Measurements from ENCODE around the gene DCAF15.

Gene DCAF15

GRCh38 chr19:13977803-13978202 is 25.5 kb downstream of the DCAF15 start:
- H2BK120ac ChIP-seq (ENCODE audit: low read depth, low read length) = peak overlapping the region; percentile 74
- peaks cover 5% of the 10 kb centered on the region for H3K79me1 ChIP-seq (replicated peaks; ENCODE audit: low read length, poor library complexity, severe bottlenecking)
- peak overlapping the region in 1 of 2 experiments; percentile 8 for H3K14ac ChIP-seq (ENCODE audit: low read length in 2 of 2)
- peak overlapping the region; percentile 60 for H2AK5ac ChIP-seq (ENCODE audit: low read length, severe bottlenecking)
- no peak for DNase-seq
- no peak overlapping the region for H3K23ac ChIP-seq (ENCODE audit: low read length in 2 of 2)
- no peak overlapping the region for H2BK5ac ChIP-seq (ENCODE audit: low read depth, low read length, poor library complexity, severe bottlenecking)
- no peak overlapping the region for H3K4me3 ChIP-seq (ENCODE audit: insufficient read depth in 1 of 2, low read depth in 1 of 2, low read length in 2 of 2)
- peak overlapping the region; percentile 29 to 80 for H3K4ac ChIP-seq (ENCODE audit: low read depth in 1 of 2, low read length in 2 of 2)
- no peak overlapping the region for H2AFZ ChIP-seq (ENCODE audit: low read depth, low read length)
- no peaks in the 10 kb centered on the region for H3K9me3 ChIP-seq (ENCODE audit: control insufficient read depth, low read length)
- H2BK15ac ChIP-seq (ENCODE audit: low read depth, poor library complexity, severe bottlenecking) = peak overlapping the region; percentile 85
- peaks cover 0 to 8% of the 10 kb centered on the region in 2 experiments for H3K27me3 ChIP-seq (ENCODE audit: control insufficient read depth in 1 of 2, insufficient read depth in 1 of 2, low read length in 2 of 2)
- H3K4me1 ChIP-seq (ENCODE audit: control insufficient read depth, insufficient read depth, low read depth, low read length) = peaks cover 19% of the 10 kb centered on the region
- no peak overlapping the region for H3K4me2 ChIP-seq (ENCODE audit: low read length, poor library complexity, severe bottlenecking)
- H3K36me3 ChIP-seq (ENCODE audit: control insufficient read depth in 1 of 2, insufficient read depth in 2 of 2, low read depth in 1 of 2, low read length in 2 of 2) = peaks cover 20 to 61% of the 10 kb centered on the region in 2 experiments
- WGBS = 90% methylated on average over 11 of the region's 12 CpGs
- H3K9ac ChIP-seq (ENCODE audit: low read length) = no peak overlapping the region
- H4K91ac ChIP-seq (ENCODE audit: low read length) = peak overlapping the region; percentile 95
- peak overlapping the region; percentile 71 to 81 for H3K18ac ChIP-seq (ENCODE audit: low read depth in 1 of 2, low read length in 2 of 2)
- peak overlapping the region; percentile 29 for H3K27ac ChIP-seq (ENCODE audit: low read length, poor library complexity, severe bottlenecking)
- H2BK12ac ChIP-seq (ENCODE audit: low read length in 2 of 2) = peak overlapping the region; percentile 81 to 86
- peak overlapping the region; percentile 90 for H4K8ac ChIP-seq (ENCODE audit: low read length)

- Histone ChIP-seq H3K79me1 (replicated peaks; ENCODE audit: low read length, poor library complexity, severe bottlenecking) (peaks cover 4% of the 10 kb centered on the region), H4K91ac (ENCODE audit: low read length) (peak overlapping the region; percentile 95), H2BK15ac (ENCODE audit: low read depth, poor library complexity, severe bottlenecking) (peak overlapping the region; percentile 85), H3K14ac (ENCODE audit: low read length in 2 of 2) (peak overlapping the region in 1 of 2 experiments; percentile 26), H2BK120ac (ENCODE audit: low read depth, low read length) (peak overlapping the region; percentile 74), H2BK5ac (ENCODE audit: low read depth, low read length, poor library complexity, severe bottlenecking) (no peak overlapping the region), H2BK12ac (ENCODE audit: low read length in 2 of 2) (peak overlapping the region; percentile 37 to 53), H3K9ac (ENCODE audit: low read length) (peak overlapping the region; percentile 29), H3K27ac (ENCODE audit: low read length, poor library complexity, severe bottlenecking) (no peak overlapping the region), H2AK5ac (ENCODE audit: low read length, severe bottlenecking) (no peak overlapping the region), H3K4me2 (ENCODE audit: low read length, poor library complexity, severe bottlenecking) (peak overlapping the region; percentile 83), H3K27me3 (ENCODE audit: control insufficient read depth in 1 of 2, insufficient read depth in 1 of 2, low read length in 2 of 2) (peaks cover 0 to 8% of the 10 kb centered on the region in 2 experiments), H2AFZ (ENCODE audit: low read depth, low read length) (peak overlapping the region; percentile 73), H3K23ac (ENCODE audit: low read length in 2 of 2) (no peak overlapping the region), H3K4me3 (ENCODE audit: insufficient read depth in 1 of 2, low read depth in 1 of 2, low read length in 2 of 2) (peak overlapping the region in 1 of 2 experiments; percentile 54), H3K4ac (ENCODE audit: low read depth in 1 of 2, low read length in 2 of 2) (peak overlapping the region; percentile 65 to 68), H4K8ac (ENCODE audit: low read length) (peak overlapping the region; percentile 95), H3K36me3 (ENCODE audit: control insufficient read depth in 1 of 2, insufficient read depth in 2 of 2, low read depth in 1 of 2, low read length in 2 of 2) (peaks cover 23 to 63% of the 10 kb centered on the region in 2 experiments), H3K9me3 (ENCODE audit: control insufficient read depth, low read length) (no peaks in the 10 kb centered on the region), H3K4me1 (ENCODE audit: control insufficient read depth, insufficient read depth, low read depth, low read length) (peaks cover 18% of the 10 kb centered on the region), H3K18ac (ENCODE audit: low read depth in 1 of 2, low read length in 2 of 2) (peak overlapping the region; percentile 76 to 90)
- WGBS = 4% methylated on average over 56 of the region's 74 CpGs
- peak; percentile 75 for DNase-seq
Observed at GRCh38 chr19:13978351-13979243, 26.3 kb downstream of the DCAF15 start.

- peak; percentile 19 for DNase-seq
- Histone ChIP-seq H2BK15ac (ENCODE audit: low read depth, poor library complexity, severe bottlenecking) (peak overlapping the region; percentile 83), H3K4me3 (ENCODE audit: insufficient read depth in 1 of 2, low read depth in 1 of 2, low read length in 2 of 2) (peak overlapping the region in 1 of 2 experiments; percentile 54), H2AFZ (ENCODE audit: low read depth, low read length) (peak overlapping the region; percentile 37), H4K8ac (ENCODE audit: low read length) (peak overlapping the region; percentile 83), H3K18ac (ENCODE audit: low read depth in 1 of 2, low read length in 2 of 2) (peak overlapping the region; percentile 76 to 90), H3K4ac (ENCODE audit: low read depth in 1 of 2, low read length in 2 of 2) (peak overlapping the region; percentile 35 to 42), H2BK5ac (ENCODE audit: low read depth, low read length, poor library complexity, severe bottlenecking) (no peak overlapping the region), H3K27me3 (ENCODE audit: control insufficient read depth in 1 of 2, insufficient read depth in 1 of 2, low read length in 2 of 2) (peaks cover 0 to 8% of the 10 kb centered on the region in 2 experiments), H3K4me2 (ENCODE audit: low read length, poor library complexity, severe bottlenecking) (peak overlapping the region; percentile 83), H3K36me3 (ENCODE audit: control insufficient read depth in 1 of 2, insufficient read depth in 2 of 2, low read depth in 1 of 2, low read length in 2 of 2) (peaks cover 18 to 63% of the 10 kb centered on the region in 2 experiments), H2BK12ac (ENCODE audit: low read length in 2 of 2) (peak overlapping the region in 1 of 2 experiments; percentile 53), H2BK120ac (ENCODE audit: low read depth, low read length) (peak overlapping the region; percentile 74), H3K14ac (ENCODE audit: low read length in 2 of 2) (peak overlapping the region in 1 of 2 experiments; percentile 91), H4K91ac (ENCODE audit: low read length) (peak overlapping the region; percentile 43), H3K4me1 (ENCODE audit: control insufficient read depth, insufficient read depth, low read depth, low read length) (peaks cover 18% of the 10 kb centered on the region), H3K27ac (ENCODE audit: low read length, poor library complexity, severe bottlenecking) (no peak overlapping the region), H3K9me3 (ENCODE audit: control insufficient read depth, low read length) (no peaks in the 10 kb centered on the region), H3K9ac (ENCODE audit: low read length) (peak overlapping the region; percentile 29), H3K79me1 (replicated peaks; ENCODE audit: low read length, poor library complexity, severe bottlenecking) (peaks cover 4% of the 10 kb centered on the region), H2AK5ac (ENCODE audit: low read length, severe bottlenecking) (no peak overlapping the region), H3K23ac (ENCODE audit: low read length in 2 of 2) (peak overlapping the region in 1 of 2 experiments; percentile 43)
- WGBS = 30% methylated on average over 12 of the region's 12 CpGs
Observed at GRCh38 chr19:13979244-13979615, 26.9 kb downstream of the DCAF15 start.

GRCh38 chr19:13979686-13980085 is 27.4 kb downstream of the DCAF15 start:
- 96% methylated on average over 10 of the region's 12 CpGs for WGBS
- H2BK120ac ChIP-seq (ENCODE audit: low read depth, low read length) = peak overlapping the region; percentile 74

More at GRCh38 chr19:13979686-13980085, 27.4 kb downstream of the DCAF15 start:
- Histone ChIP-seq H3K36me3 (ENCODE audit: control insufficient read depth in 1 of 2, insufficient read depth in 2 of 2, low read depth in 1 of 2, low read length in 2 of 2) (peaks cover 15 to 60% of the 10 kb centered on the region in 2 experiments), H3K4me1 (ENCODE audit: control insufficient read depth, insufficient read depth, low read depth, low read length) (peaks cover 18% of the 10 kb centered on the region), H3K27ac (ENCODE audit: low read length, poor library complexity, severe bottlenecking) (no peak overlapping the region), H3K4ac (ENCODE audit: low read depth in 1 of 2, low read length in 2 of 2) (peak overlapping the region; percentile 35 to 42), H3K14ac (ENCODE audit: low read length in 2 of 2) (peak overlapping the region in 1 of 2 experiments; percentile 91), H2AK5ac (ENCODE audit: low read length, severe bottlenecking) (no peak overlapping the region), H3K23ac (ENCODE audit: low read length in 2 of 2) (peak overlapping the region in 1 of 2 experiments; percentile 43), H3K9me3 (ENCODE audit: control insufficient read depth, low read length) (no peaks in the 10 kb centered on the region), H3K4me3 (ENCODE audit: insufficient read depth in 1 of 2, low read depth in 1 of 2, low read length in 2 of 2) (no peak overlapping the region), H3K4me2 (ENCODE audit: low read length, poor library complexity, severe bottlenecking) (peak overlapping the region; percentile 83), H4K8ac (ENCODE audit: low read length) (peak overlapping the region; percentile 83), H2AFZ (ENCODE audit: low read depth, low read length) (no peak overlapping the region), H3K18ac (ENCODE audit: low read depth in 1 of 2, low read length in 2 of 2) (peak overlapping the region in 1 of 2 experiments; percentile 47), H3K27me3 (ENCODE audit: control insufficient read depth in 1 of 2, insufficient read depth in 1 of 2, low read length in 2 of 2) (peaks cover 0 to 8% of the 10 kb centered on the region in 2 experiments), H3K79me1 (replicated peaks; ENCODE audit: low read length, poor library complexity, severe bottlenecking) (peaks cover 4% of the 10 kb centered on the region), H2BK12ac (ENCODE audit: low read length in 2 of 2) (peak overlapping the region in 1 of 2 experiments; percentile 53), H2BK15ac (ENCODE audit: low read depth, poor library complexity, severe bottlenecking) (no peak overlapping the region), H2BK5ac (ENCODE audit: low read depth, low read length, poor library complexity, severe bottlenecking) (no peak overlapping the region), H4K91ac (ENCODE audit: low read length) (peak overlapping the region; percentile 43), H3K9ac (ENCODE audit: low read length) (no peak overlapping the region)
- DNase-seq = no peak

All from mesenchymal stem cell (in vitro differentiated cells and primary cell).